H9 (cell line): Measurements from ENCODE around the gene COL18A1. TPM values are rescaled to one million over a fixed set of nuclear protein-coding genes. Genes with fewer than 3 reads are reported as not detected.

ENCODE experiments used
- DNase-seq: peaks from one replicate; pipeline ENCODE4 v3.0.0-alpha.2; 2017
- H2AFZ ChIP-seq: one replicate; pipeline ENCODE4 v1.6.1; 2013; ENCODE audit warnings: mild to moderate bottlenecking, low read length, control low read depth, moderate library complexity
- H2AK5ac ChIP-seq: 2 replicates; pipeline ENCODE4 v1.6.1; 2013; ENCODE audit warnings: low read length, control low read depth, mixed read lengths; ENCODE audit not compliant: insufficient read length
- H2BK120ac ChIP-seq: one replicate; pipeline ENCODE4 v1.6.1; 2013; ENCODE audit warnings: low read depth, mild to moderate bottlenecking, low read length, control low read depth, inconsistent platforms; ENCODE audit not compliant: poor library complexity, severe bottlenecking
- H2BK12ac ChIP-seq: 2 replicates; pipeline ENCODE4 v1.6.1; 2013; ENCODE audit warnings: low read length, control low read depth, mixed read lengths, low read depth; ENCODE audit not compliant: insufficient read length
- H2BK15ac ChIP-seq: 2 replicates; pipeline ENCODE4 v1.6.1; 2013; ENCODE audit warnings: low read depth, low read length, control low read depth
- H2BK20ac ChIP-seq: one replicate; pipeline ENCODE4 v1.6.1; 2013; ENCODE audit warnings: low read depth, mild to moderate bottlenecking, low read length, control low read depth, inconsistent platforms; ENCODE audit not compliant: poor library complexity, severe bottlenecking
- H2BK5ac ChIP-seq: 2 replicates; pipeline ENCODE4 v1.6.1; 2013; ENCODE audit warnings: low read length, control low read depth, mixed read lengths; ENCODE audit not compliant: insufficient read length
- H3K14ac ChIP-seq: 2 replicates; pipeline ENCODE4 v1.6.1; 2013; ENCODE audit warnings: low read length, control low read depth; ENCODE audit not compliant: insufficient read depth
- H3K18ac ChIP-seq: 2 replicates; pipeline ENCODE4 v1.6.1; 2013; ENCODE audit warnings: low read depth, mild to moderate bottlenecking, mixed read lengths, low read length, control low read depth; ENCODE audit not compliant: insufficient read length
- H3K23ac ChIP-seq: 2 replicates; pipeline ENCODE4 v1.6.1; 2013; ENCODE audit warnings: low read length, control low read depth, mixed read lengths, low read depth; ENCODE audit not compliant: insufficient read length
- H3K23me2 ChIP-seq: 2 replicates; pipeline ENCODE4 v1.6.1; 2013; ENCODE audit warnings: low read depth, mild to moderate bottlenecking, mixed read lengths, low read length, control low read depth; ENCODE audit not compliant: insufficient read length, poor library complexity, severe bottlenecking
- H3K27ac ChIP-seq: 2 replicates; pipeline ENCODE4 v1.5.1; 2013; ENCODE audit warnings: low read length, control low read depth, mixed read lengths, low read depth; ENCODE audit not compliant: insufficient read length
- H3K27me3 ChIP-seq: 2 replicates; pipeline ENCODE4 v1.6.1; 2013; ENCODE audit warnings: low read length, control low read depth, inconsistent platforms; ENCODE audit not compliant: insufficient read depth
- H3K4ac ChIP-seq: 2 replicates; pipeline ENCODE4 v1.6.1; 2013; ENCODE audit warnings: low read depth, mild to moderate bottlenecking, control low read depth, inconsistent platforms, low read length, moderate library complexity
- H3K4me1 ChIP-seq: 2 replicates; pipeline ENCODE4 v1.6.1; 2013; ENCODE audit warnings: low read length, control low read depth, inconsistent platforms; ENCODE audit not compliant: insufficient read depth
- H3K4me2 ChIP-seq: 2 replicates; pipeline ENCODE4 v1.6.1; 2013; ENCODE audit warnings: low read length, control low read depth, mixed read lengths; ENCODE audit not compliant: insufficient read length, insufficient read depth
- H3K56ac ChIP-seq: 2 replicates; pipeline ENCODE4 v1.6.1; 2013; ENCODE audit warnings: low read depth, mild to moderate bottlenecking, mixed read lengths, low read length, control low read depth; ENCODE audit not compliant: insufficient read length
- H3K79me1 ChIP-seq: 2 replicates; pipeline ENCODE4 v1.6.1; 2013; ENCODE audit warnings: low read depth, mild to moderate bottlenecking, moderate library complexity, low read length, control low read depth, inconsistent platforms; ENCODE audit not compliant: insufficient read depth, poor library complexity, severe bottlenecking
- H3K79me2 ChIP-seq: 2 replicates; pipeline ENCODE4 v1.6.1; 2013; ENCODE audit warnings: low read length, control low read depth, inconsistent platforms; ENCODE audit not compliant: insufficient read depth
- H3K9ac ChIP-seq: 2 replicates; pipeline ENCODE4 v1.6.1; 2013; ENCODE audit warnings: low read length, control low read depth, mixed read lengths; ENCODE audit not compliant: insufficient read length; ENCODE audit errors: extremely low read depth
- H3K9me3 ChIP-seq: one replicate; pipeline ENCODE4 v1.6.1; 2013; ENCODE audit warnings: low read depth, low read length, inconsistent platforms; ENCODE audit not compliant: control insufficient read depth
- H3T11ph ChIP-seq: one replicate; pipeline ENCODE4 v1.6.1; 2013; ENCODE audit warnings: mild to moderate bottlenecking, low read length, control low read depth, inconsistent platforms
- H4K20me1 ChIP-seq: one replicate; pipeline ENCODE4 v1.6.1; 2013; ENCODE audit not compliant: control insufficient read depth, insufficient read length, insufficient read depth
- H4K5ac ChIP-seq: 2 replicates; pipeline ENCODE4 v1.6.1; 2013; ENCODE audit warnings: low read depth, mild to moderate bottlenecking, mixed read lengths, low read length, control low read depth; ENCODE audit not compliant: insufficient read length
- H4K8ac ChIP-seq: replicated peaks from 2 replicates; pipeline ENCODE4 v1.6.1; 2013; ENCODE audit warnings: low read length, control low read depth, mixed read lengths, low read depth; ENCODE audit not compliant: insufficient read length
- H4K91ac ChIP-seq: 2 replicates; pipeline ENCODE4 v1.6.1; 2013; ENCODE audit warnings: low read depth, mild to moderate bottlenecking, moderate library complexity, mixed read lengths, low read length, control low read depth; ENCODE audit not compliant: insufficient read length
- H3K27ac Mint-ChIP-seq, 3 experiments: 2 replicates in 2 of 3; 3 replicates in 1 of 3; pipeline ENCODE4 v1.8.0; 2020 to 2021; ENCODE audit warnings: mixed read lengths in 3 of 3, mild to moderate bottlenecking in 1 of 3, moderate library complexity in 1 of 3
- H3K27me3 Mint-ChIP-seq: 2 replicates; pipeline ENCODE4 v1.8.0; 2021; ENCODE audit warnings: low read depth, mild to moderate bottlenecking, moderate library complexity, mixed read lengths
- H3K36me3 Mint-ChIP-seq, 3 experiments: 2 replicates in 2 of 3; 3 replicates in 1 of 3; pipeline ENCODE4 v1.8.0; 2020 to 2021; ENCODE audit warnings: low read depth in 3 of 3, mixed read lengths in 3 of 3; ENCODE audit not compliant: insufficient read depth in 1 of 3
- H3K4me1 Mint-ChIP-seq, 2 experiments: 2 replicates each; pipeline ENCODE4 v1.8.0; 2020; ENCODE audit warnings: mixed read lengths in 2 of 2
- H3K4me3 Mint-ChIP-seq, 2 experiments: 2 replicates in 1 of 2; 3 replicates in 1 of 2; pipeline ENCODE4 v1.8.0; 2020 to 2021; ENCODE audit warnings: mild to moderate bottlenecking in 2 of 2, mixed read lengths in 2 of 2, moderate library complexity in 1 of 2
- H3K9me3 Mint-ChIP-seq, 2 experiments: 2 replicates in 1 of 2; 3 replicates in 1 of 2; pipeline ENCODE4 v1.8.0; 2020; ENCODE audit warnings: mild to moderate bottlenecking in 2 of 2, mixed read lengths in 2 of 2, moderate library complexity in 1 of 2
- CTCF ChIP-seq: fragments of 200-600 bp; sonication (generic); conservative IDR thresholded peaks from 3 replicates; pipeline ENCODE4 v1.8.0; 2021; ENCODE audit warnings: antibody characterized with exemption, mild to moderate bottlenecking
- WGBS: extraction: QIAGEN DNeasy Blood & Tissue Kit; methylation state at CpG from one replicate; pipeline ENCODE4 v1.1.7; 2013; ENCODE audit warnings: missing lambda C conversion rate, low lambda C conversion rate, mixed read lengths; ENCODE audit not compliant: insufficient read length; ENCODE audit errors: extremely low coverage; 5-methylcytosine and 5-hydroxymethylcytosine counted together
- total RNA-seq: library from RNA; stranded (reverse); gene quantifications from 2 replicates; pipeline ENCODE4 v1.2.1, GENCODE V29; 2021

The COL18A1 gene
- total RNA-seq, 1 experiment from 2014 or later: 232 TPM

GRCh38 chr21:45504516-45505415 is 99.8 kb downstream of the COL18A1 start:
- Histone ChIP-seq H3K23ac (no peak overlapping the region), H2BK15ac (no peak overlapping the region), H2AFZ (no peak overlapping the region), H3K18ac (no peak overlapping the region), H3K9me3 (no peaks in the 10 kb centered on the region), H3K4ac (no peak overlapping the region), H3K56ac (no peak overlapping the region), H2BK5ac (no peak overlapping the region), H3K9ac (no peak overlapping the region), H3K14ac (no peak overlapping the region; the same call in 1 of the 2 replicates), H3K27ac (no peak overlapping the region), H2BK20ac (no peak overlapping the region), H2AK5ac (no peak overlapping the region), H4K91ac (no peak overlapping the region), H4K8ac (no peak overlapping the region), H4K20me1 (no peaks in the 10 kb centered on the region), H3K4me1 (no peaks in the 10 kb centered on the region), H3K79me2 (no peaks in the 10 kb centered on the region), H3K27me3 (no peaks in the 10 kb centered on the region), H2BK120ac (no peak overlapping the region), H3K23me2 (peaks cover 3% of the 10 kb centered on the region), H4K5ac (no peak overlapping the region), H3T11ph (no peak overlapping the region), H2BK12ac (no peak overlapping the region), H3K79me1 (no peaks in the 10 kb centered on the region), H3K4me2 (no peak overlapping the region)
- no CpG with 5 or more reads among the region's 41 CpGs for WGBS
- H3K4me3 Mint-ChIP-seq: no peak overlapping the region
- peaks cover 7% of the 10 kb centered on the region; the same call in 1 of the 2 replicates for H3K27me3 Mint-ChIP-seq
- peaks cover 5 to 41% (median 27%) of the 10 kb centered on the region in 3 experiments; a peak in 6 of 7 replicates for H3K36me3 Mint-ChIP-seq
- no peak overlapping the region for H3K27ac Mint-ChIP-seq
- H3K9me3 Mint-ChIP-seq: no peaks in the 10 kb centered on the region; a peak in 1 of 5 replicates
- TF ChIP-seq CTCF: no peak
- no peak for DNase-seq
- H3K4me1 Mint-ChIP-seq: peaks cover 0 to 4% of the 10 kb centered on the region in 2 experiments; a peak in 1 of 4 replicates
